Epidermal melanocyte (primary cell): ENCODE data around the gene ZNF326.
A peak's percentile ranks its signal among the peaks of the same experiment; 100 is the strongest.
"Not testable (repeated sequence)": the region's sequence is repeated elsewhere in the genome, so short reads cannot be mapped to it uniquely, and the experiment has no call there.

Experiments
- DNase-seq: peaks from one replicate; pipeline ENCODE4 v3.0.0; 2011; ENCODE audit warnings: low spot score; ENCODE audit not compliant: insufficient read length

ZNF326 gene

DNA sequence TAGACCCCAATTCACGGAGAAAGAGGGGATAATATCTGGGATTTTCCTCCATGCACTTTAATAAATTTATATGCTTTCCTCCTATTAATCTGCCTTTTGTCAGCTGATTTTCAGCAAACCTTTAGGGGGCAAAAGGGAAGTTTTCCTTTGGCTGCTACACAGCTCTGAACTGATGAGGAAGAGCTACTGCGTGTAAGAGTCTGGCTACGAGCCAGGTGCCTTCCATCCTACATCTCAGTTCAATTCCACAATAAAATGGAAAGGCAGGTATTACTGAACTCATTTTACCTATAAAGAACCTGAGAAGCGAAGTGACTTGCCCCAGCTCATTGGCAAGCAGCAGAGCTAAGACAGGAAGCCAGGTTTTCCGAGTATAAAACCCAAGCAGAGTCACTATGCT lies 28.3 kb upstream of the ZNF326 start:
- DNase-seq, result no peak

DNA sequence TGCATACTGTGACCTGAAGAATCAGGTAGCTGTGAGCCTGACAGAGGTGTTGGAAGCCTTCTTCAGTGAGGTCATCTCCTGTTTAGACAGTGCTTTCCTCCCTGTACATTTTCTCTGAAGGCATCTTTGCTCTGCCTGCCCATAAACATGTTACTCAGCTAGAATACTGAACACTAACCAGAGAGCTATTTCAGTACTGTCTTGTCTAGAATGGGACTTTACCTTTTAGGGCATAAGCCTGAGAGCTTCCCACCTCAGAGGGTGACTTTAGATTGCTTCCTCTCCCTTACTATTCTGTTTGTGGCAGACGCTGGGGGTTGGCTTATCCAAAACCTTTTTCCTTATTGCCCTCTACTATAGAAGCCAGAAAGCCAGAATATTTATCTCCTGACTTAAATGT lies 23.3 kb upstream of the ZNF326 start:
- DNase-seq, result no peak

DNA sequence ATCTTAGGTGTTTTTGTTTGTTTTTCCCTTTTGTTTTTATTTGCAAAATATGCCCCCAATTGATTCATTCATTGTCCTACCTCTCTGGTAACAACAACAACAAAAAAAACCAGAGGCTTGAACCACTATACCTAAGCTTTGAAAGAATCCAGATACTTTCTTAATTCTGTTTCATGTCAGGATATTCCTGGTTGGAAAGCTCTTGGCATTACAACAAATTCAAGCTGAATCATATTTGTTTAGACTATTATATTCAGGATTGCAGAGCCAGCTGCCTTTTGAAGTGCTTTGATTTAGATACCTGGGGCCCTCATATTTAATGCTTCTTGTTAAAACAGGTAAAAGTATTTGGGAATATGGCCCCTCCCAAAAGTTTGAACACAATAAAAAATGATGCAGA lies 22.9 kb upstream of the ZNF326 start:
- DNase-seq, result no peak

DNA sequence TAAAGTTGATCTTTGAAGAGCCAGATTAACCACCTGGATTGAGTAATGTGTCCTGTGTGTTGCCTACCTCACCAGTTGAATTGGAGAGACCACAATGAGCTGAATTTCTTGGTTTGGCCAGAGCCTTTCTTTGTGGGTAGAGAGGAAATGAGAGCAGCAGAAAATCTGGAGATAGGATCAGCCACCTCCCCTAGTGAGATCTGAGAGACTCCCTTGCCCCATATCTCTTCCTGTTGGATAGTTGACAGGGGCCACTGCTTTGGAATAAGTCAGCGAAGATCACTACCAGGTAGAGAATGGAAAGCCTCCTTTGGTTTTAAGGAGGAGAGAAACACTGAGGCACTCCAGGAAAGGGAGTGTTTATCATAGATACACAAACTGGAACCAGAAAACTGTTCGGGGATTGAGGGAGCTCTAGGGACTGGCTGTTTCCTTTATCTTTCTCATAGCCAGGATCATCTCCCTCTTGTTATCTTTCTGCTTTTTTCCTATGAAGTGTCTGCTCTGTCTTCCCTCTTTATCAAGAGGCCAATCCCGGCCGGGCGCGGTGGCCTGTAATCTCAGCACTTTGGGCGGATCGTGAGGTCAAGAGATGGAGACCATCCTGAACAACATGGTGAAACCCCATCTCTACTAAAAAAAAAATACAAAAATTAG lies 21.3 kb upstream of the ZNF326 start:
- DNase-seq, result no peak

DNA sequence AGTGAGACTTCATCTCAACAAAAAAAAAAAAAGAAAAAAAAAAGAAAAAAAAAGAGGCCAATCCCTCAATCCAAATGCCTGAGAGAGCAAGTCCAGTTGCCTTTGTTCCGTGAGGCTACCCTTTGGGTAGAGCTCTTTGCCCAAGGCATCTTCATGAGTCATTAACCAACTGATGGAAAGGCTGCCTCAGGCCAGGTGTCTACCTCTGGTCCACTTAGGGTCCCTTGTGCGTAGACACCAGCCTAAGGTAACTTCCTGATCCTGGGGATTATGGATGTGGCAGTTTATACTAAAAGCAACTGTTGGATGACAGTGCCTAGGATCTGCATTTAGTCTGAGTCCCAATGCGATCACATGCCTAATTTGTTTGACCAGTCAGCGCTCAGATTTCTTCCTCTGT lies 20.7 kb upstream of the ZNF326 start:
- no peak for DNase-seq

DNA sequence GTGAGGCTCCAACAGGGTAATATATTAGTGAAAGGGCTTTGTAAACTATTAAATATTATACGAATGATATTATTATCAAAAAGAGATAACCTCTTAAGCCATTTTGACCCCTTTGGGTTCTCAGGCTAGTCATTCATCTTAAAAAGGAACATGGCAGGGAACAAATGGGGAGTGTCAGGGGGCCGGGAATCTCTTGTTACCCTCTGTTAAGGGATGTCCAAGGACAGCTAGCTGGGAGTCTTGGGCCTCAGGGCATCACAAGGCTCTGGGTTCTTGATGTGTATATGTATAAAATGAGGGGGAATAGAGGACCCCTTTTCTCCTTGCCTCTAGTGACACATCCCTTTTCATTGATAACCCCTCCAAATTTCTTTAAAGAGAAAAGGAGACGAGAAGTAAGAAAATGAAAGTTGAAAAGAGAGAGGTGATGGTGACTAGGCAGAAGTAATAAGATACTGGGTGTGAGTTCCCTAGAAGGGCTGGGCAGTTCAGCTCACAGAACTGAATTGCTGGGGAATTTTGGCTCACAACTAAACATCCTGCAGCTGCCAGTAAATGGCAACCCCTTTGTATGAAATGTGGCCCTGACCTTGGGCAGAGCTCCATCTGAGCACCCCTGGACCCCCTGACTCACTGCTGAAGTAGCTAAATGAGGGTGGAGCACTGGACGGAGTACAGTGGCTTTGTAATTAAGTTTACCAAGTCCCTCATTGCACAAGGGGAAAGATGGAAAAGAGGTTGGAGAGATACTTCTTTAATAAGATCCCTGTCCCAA lies 20.0 kb upstream of the ZNF326 start:
- no peak for DNase-seq

DNA sequence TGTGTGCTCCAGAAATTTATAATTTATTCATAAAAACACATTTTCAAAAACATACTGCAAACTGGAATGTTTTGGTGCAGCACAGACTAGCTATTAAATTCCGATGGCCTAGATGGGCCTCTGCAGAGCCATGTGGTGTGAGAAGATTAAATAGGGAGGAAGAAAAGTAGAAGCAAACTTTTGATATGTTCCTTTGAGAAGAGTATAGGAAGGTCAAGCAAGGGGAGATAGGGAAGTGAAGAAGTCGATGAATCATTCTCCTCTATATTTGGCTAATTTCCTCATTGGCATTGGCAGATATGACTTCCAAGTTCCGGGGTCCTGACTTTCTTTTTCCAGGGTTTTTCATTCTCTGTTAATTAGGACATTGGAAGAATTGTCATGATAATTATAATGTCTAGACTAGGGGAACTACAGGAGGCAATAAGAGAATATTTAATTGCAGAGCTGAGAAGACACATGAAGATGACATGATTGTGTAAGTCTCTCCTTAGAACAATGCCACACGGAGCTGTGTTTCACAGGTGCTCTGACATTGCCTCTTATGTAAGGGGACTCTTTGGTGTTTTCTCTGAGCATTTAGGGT lies 19.3 kb upstream of the ZNF326 start:
- no peak for DNase-seq

DNA sequence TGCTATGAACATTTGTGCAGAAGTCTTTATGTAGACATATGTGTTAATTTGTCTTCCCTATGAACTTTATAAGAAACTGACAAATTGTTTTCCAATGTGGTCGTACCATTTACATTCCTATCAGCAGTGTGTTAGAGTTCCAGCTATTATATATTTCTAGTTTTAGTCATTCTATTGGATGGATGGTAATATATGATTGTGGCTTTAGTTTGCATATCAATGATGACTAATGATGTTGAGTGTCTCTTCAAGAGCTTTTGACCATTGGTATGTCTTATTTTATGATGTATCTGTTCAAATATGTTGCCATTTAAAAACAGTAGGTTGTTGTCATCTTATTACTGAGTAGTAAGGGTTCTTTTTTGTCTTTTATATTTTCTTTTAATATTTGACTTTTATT lies 16.2 kb upstream of the ZNF326 start:
- DNase-seq, result no peak

DNA sequence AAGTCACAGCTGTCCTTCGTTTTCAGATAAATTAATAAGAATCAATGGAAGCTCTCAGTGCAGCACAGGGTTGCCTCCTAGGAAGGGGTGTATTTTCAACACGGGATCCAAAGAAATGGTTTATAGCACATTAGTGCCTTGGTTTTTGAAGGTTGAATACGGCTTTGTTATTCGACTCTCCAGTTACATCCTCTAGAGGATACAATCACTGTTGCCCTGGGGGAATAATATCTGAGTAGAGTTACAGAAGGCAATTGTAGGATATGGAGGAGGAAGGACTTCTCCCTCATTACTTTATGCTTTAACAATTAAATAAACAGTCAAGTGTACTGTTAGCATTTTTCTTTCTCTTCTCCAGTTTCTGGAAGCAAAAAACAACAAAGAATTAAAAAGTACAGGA lies 14.3 kb upstream of the ZNF326 start:
- DNase-seq, result peak; percentile 94

DNA sequence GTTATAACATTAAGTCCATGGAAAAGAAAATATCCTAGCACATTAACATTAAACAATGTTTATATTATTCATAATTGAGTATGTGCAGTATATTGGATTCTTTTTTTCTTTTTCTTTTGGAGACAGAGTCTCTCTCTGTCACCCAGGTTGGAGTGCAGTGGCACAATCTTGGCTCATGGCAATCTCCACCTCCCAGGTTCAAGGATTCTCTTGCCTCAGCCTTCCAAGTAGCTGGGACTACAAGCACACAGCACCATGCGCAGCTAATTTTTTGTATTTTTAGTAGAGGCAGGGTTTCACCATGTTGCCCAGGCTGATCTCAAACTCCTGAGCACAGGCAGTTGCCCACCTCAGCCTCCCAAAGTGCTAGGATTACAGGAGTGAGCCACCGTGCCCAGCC lies 12.1 kb upstream of the ZNF326 start:
- not testable (repeated sequence) for DNase-seq

DNA sequence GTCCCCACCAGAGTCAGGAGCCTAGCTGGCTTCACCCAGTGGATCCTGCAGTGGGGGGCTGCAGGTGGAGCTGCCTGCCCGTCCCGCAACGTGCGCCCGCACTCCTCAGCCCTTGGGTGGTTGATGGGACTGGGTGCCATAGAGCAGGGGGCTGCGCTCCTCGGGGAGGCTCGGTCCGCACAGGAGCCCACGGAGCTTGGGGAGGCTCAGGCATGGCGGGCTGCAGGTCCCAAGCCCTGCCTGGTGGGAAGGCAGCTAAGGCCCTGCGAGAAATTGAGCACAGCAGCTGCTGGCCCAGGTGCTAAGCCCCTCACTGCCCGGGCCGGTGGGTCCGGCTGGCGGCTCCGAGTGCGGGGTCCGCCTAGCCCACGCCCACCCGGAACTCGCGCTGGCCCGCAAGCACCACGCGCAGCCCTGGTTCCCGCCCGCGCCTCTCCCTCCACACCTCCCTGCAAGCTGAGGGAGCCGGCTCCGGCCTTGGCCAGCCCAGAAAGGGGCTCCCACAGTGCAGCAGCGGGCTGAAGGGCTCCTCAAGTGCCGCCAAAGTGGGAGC lies 10.3 kb upstream of the ZNF326 start:
- not testable (repeated sequence) for DNase-seq

DNA sequence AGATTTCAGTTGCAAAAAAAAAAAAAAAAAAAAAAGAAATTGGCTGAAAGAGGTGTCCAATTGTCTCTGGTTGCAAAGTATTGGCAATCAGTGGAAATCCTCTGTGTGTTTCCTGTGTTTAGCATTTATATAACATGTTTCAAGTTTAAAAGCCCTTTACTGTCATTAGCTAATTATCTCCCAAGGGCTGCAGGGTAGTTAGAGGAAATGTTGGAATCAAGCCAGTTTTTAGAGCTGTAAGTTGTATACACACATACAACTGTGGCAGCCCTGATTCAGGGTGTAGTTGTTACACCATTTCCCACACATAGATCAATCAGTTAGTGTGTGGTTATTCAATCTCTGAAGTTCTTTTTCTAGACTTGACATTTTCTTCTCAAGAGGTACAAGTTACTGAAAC lies 8.9 kb upstream of the ZNF326 start:
- DNase-seq, result no peak

DNA sequence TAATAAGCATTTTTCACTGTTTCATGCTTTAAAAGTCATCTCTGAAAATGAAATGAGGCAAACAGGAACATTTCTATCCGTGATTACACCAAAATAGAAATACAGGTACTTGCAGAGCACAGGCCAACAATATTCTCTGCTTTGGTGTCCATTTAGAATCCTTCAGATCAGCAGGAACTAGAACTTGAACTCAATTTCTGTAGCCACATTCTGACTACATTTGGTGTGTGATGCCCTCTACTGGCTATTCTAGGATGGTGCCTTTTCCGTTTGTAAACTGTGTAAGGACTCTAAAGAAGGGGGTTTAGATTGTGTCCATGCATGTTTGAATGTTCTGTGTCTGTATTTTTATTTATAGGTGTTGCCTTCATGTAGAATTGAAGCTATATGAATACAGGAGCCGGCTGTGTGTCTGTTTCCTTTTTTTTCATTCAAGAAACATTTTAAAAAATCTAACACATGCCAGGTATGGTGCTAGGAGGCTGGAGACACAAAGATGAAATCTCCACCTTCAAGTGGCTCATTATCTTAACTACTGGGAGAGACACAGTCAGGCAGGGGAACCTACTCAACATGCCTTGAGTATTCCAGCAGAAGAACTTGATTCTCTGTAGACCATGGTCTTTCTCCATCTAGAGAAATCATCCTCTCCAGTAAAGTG lies 7.6 kb upstream of the ZNF326 start:
- peak; percentile 81 for DNase-seq

DNA sequence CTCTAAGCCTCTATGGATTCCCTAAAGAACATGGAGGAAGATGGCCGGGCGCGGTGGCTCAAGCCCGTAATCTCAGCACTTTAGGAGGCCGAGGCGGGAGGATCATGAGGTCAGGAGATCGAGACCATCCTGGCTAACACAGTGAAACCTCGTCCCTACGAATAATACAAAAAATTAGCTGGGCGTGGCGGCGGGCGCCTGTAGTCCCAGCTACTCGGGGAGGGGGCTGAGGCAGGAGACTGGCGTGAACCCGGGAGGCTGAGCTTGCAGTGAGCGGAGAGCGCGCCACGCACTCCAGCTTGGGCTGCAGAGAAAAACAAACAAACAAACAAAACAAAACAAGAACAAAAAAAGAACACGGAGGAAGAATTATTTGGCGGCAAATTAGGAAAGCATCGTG lies 5.8 kb upstream of the ZNF326 start:
- DNase-seq, result no peak

DNA sequence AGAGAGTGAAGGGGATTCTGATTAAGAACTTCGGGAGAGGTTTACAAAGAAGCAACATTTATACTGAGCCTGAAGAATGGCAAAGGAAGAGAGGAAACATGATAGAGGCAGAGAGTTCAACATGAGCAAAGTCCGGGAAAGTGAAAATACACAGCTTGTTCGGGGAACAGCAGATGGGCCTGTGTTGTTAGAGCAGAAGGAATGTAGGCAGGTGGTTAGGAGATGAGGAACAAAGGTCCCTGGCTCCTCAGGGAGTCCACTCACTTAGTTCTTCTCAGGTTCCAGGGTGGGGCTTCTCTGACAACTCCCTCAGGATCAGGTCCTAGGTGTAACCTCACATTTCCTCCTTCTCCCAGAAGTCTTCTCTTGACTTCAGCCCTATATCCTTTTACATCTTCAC lies 5.1 kb upstream of the ZNF326 start:
- DNase-seq, result no peak

DNA sequence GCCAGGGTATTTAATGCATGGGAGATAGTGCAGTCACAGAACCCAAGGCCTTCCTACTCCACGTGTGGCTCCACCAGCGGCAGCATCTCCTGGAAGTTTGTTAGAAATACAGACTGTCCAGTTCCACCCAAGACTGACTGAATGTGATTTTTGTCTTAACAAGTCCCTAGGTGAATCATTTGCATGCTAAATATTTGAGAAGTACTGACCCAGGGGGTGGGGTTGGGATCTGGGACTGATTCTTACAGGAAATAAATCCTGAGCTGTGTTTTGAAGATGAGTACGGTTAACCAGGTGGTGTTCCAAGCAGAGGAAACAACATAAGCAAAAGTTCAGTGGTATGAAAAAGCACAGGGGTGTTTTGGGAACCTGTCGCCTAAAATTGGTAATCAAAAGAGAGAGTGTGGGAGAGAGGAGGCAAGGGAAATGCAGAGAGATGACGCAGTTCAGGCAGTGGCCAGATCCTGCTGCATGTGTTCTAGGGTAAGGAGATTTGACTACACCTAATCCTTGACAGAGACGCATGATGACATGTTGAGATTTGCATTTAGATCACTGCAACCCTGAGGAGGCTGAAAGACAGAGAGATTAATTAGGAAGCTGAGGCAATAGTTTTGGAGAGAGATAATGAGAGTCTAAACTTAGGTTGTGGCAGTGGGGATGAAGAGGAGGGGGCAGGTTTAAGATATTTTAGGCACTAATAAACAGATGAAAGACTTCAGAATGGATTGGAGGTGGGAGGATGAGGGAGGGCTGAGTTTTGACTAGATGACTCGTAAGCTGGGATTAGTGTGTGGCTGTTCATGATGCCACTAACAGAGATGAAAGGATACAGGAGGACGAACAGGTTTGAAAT lies 3.7 kb upstream of the ZNF326 start:
- DNase-seq, result no peak

DNA sequence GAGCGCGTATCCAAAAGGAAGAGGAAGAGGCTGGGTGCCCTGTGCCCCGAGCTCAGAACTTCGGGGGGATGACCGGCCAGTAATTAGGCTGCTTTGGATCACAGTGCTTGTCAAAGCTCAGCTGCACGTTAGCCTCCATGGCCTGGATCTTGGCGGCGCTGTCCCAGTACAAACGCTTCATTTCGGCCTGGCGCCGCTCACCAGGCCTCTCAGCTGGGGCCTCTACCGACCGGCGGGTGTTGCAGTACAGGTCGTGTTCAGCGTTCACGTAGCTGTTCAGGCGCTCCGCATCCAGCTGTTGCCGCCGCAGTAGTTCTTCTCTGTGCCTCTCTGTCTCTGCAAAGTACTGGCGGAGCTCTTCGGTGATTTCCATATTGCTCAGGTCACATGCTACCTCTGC lies 1.4 kb upstream of the ZNF326 start:
- no peak for DNase-seq

DNA sequence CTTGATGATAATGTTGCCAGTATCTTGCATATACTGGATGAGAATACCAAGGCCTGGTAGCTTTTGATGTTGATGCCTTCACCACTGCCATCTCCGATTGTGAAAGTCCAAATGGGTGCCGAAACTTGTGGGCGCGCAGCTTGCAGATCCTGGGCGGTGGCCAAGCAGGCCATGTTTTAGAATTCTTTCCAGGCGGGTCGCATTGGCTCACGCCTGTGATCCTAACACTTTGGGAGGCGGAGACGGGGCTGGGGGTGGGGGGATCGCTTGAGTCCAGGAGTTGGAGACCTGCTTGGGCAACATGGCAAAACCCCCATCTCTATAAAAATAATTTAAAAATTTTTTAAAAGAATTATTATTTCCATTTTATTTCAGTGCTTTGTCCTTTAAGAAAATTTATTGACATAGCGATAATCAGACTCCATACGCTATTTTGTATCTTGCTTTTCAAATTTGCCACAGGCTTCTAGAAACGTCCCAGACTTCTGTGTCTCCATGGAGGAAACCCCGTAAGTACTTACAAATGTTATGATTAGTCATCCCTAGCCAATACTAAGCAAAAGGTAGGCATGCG lies 592 bp upstream of the ZNF326 start:
- no peak for DNase-seq

DNA sequence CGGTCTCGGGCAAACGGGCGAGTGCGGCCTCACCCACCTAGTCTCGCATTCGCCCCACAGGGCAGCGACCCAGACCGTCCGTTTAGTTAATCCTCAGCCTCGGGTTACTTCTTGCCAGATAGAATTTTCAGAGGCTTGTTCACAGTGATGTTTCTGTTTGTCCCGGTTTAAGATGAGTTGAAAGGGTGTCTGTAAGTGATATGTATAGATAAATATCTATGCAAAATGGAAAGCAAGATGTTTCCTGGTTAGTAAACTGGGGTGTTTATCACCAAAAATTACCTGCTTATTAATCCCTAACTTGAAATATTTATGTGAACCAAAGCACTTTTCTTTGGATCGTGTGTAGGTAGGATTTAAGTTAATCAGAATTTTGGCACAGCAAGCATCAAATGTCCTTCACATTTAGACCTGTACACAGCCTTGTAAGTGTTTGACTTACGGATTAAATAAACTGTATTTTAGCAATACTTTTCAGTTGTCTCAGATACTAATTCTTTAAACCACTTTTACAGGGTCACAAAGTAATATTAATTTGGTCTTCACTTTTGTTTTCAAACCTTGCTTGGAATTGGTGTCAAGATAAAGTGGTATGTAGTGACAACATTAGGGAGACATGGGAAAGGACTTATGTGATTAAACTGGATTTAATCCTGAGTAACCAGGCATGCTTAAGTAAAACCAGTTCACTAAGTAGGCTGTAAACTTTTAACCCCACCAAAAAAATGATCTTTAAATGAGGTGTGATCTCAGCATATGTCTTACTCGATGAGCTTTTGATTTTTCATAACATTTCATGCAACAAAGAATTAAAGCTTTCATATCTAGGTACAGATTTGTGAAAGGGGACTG lies 914 bp downstream of the ZNF326 start:
- DNase-seq, result no peak
